Mesenchymal stem cell (in vitro differentiated cells and primary cell): ENCODE results near the gene ASB4.

Experiments used
- DNase-seq: peaks from one replicate; pipeline ENCODE4 v3.0.0-alpha.2; 2013
- H2AFZ ChIP-seq: one replicate; pipeline ENCODE4 v1.6.1; 2013; ENCODE audit warnings: low read depth, mild to moderate bottlenecking, control low read depth, inconsistent platforms, low read length, moderate library complexity
- H2AK5ac ChIP-seq: 2 replicates; pipeline ENCODE4 v1.6.1; 2013; ENCODE audit warnings: low read length, moderate library complexity, mild to moderate bottlenecking, inconsistent platforms; ENCODE audit not compliant: severe bottlenecking
- H2BK120ac ChIP-seq: one replicate; pipeline ENCODE4 v1.6.1; 2013; ENCODE audit warnings: low read depth, mild to moderate bottlenecking, inconsistent platforms, low read length, moderate library complexity
- H2BK12ac ChIP-seq, 2 experiments: one replicate each; pipeline ENCODE4 v1.6.1; 2013; ENCODE audit warnings: inconsistent platforms in 2 of 2, low read length in 2 of 2, mild to moderate bottlenecking in 2 of 2, moderate library complexity in 2 of 2, control low read depth in 1 of 2
- H2BK15ac ChIP-seq: one replicate; pipeline ENCODE4 v1.6.1; 2013; ENCODE audit warnings: mild to moderate bottlenecking, low read depth, inconsistent platforms; ENCODE audit not compliant: poor library complexity, severe bottlenecking
- H2BK5ac ChIP-seq: 2 replicates; pipeline ENCODE4 v1.6.1; 2013; ENCODE audit warnings: low read depth, mild to moderate bottlenecking, low read length, control low read depth, inconsistent platforms; ENCODE audit not compliant: poor library complexity, severe bottlenecking
- H3K14ac ChIP-seq, 2 experiments: one replicate each; pipeline ENCODE4 v1.6.1; 2013; ENCODE audit warnings: inconsistent platforms in 2 of 2, low read length in 2 of 2, control low read depth in 1 of 2, mild to moderate bottlenecking in 1 of 2, moderate library complexity in 1 of 2
- H3K18ac ChIP-seq, 2 experiments: one replicate each; pipeline ENCODE4 v1.6.1; 2013; ENCODE audit warnings: inconsistent platforms in 2 of 2, low read length in 2 of 2, control low read depth in 1 of 2, low read depth in 1 of 2, mild to moderate bottlenecking in 1 of 2
- H3K23ac ChIP-seq, 2 experiments: one replicate each; pipeline ENCODE4 v1.6.1; 2013; ENCODE audit warnings: inconsistent platforms in 2 of 2, low read length in 2 of 2, mild to moderate bottlenecking in 2 of 2, moderate library complexity in 2 of 2, control low read depth in 1 of 2
- H3K27ac ChIP-seq: 2 replicates; pipeline ENCODE4 v1.5.1; 2013; ENCODE audit warnings: mild to moderate bottlenecking, moderate library complexity, low read length, control low read depth, inconsistent platforms; ENCODE audit not compliant: poor library complexity, severe bottlenecking
- H3K27me3 ChIP-seq, 2 experiments: 2 replicates each; pipeline versions ENCODE4 v1.6.1 to v1.7.0; 2013; ENCODE audit warnings: low read length in 2 of 2, mild to moderate bottlenecking in 2 of 2, moderate library complexity in 2 of 2, control low read depth in 1 of 2, inconsistent platforms in 1 of 2; ENCODE audit not compliant: control insufficient read depth in 1 of 2, insufficient read depth in 1 of 2
- H3K36me3 ChIP-seq, 2 experiments: 2 replicates each; pipeline versions ENCODE4 v1.6.1 to v1.7.0; 2013; ENCODE audit warnings: low read length in 2 of 2, control low read depth in 1 of 2, inconsistent platforms in 1 of 2, low read depth in 1 of 2, mild to moderate bottlenecking in 1 of 2; ENCODE audit not compliant: insufficient read depth in 2 of 2, control insufficient read depth in 1 of 2
- H3K4ac ChIP-seq, 2 experiments: one replicate each; pipeline ENCODE4 v1.6.1; 2013; ENCODE audit warnings: inconsistent platforms in 2 of 2, low read length in 2 of 2, mild to moderate bottlenecking in 2 of 2, moderate library complexity in 2 of 2, control low read depth in 1 of 2, low read depth in 1 of 2
- H3K4me1 ChIP-seq: 2 replicates; pipeline ENCODE4 v1.6.1; 2013; ENCODE audit warnings: low read depth, low read length, control low read depth; ENCODE audit not compliant: control insufficient read depth, insufficient read depth
- H3K4me2 ChIP-seq: 2 replicates; pipeline ENCODE4 v1.6.1; 2013; ENCODE audit warnings: low read length, mild to moderate bottlenecking, inconsistent platforms; ENCODE audit not compliant: poor library complexity, severe bottlenecking
- H3K4me3 ChIP-seq, 2 experiments: 2 replicates each; pipeline versions ENCODE4 v1.5.1 to v1.7.0; 2013; ENCODE audit warnings: low read length in 2 of 2, mild to moderate bottlenecking in 2 of 2, control low read depth in 1 of 2, low read depth in 1 of 2; ENCODE audit not compliant: insufficient read depth in 1 of 2
- H3K79me1 ChIP-seq: replicated peaks from 2 replicates; pipeline ENCODE4 v1.6.1; 2013; ENCODE audit warnings: mild to moderate bottlenecking, control low read depth, low read length, inconsistent platforms; ENCODE audit not compliant: poor library complexity, severe bottlenecking
- H3K9ac ChIP-seq: 2 replicates; pipeline ENCODE4 v1.7.0; 2013; ENCODE audit warnings: mild to moderate bottlenecking, low read length, moderate library complexity
- H3K9me3 ChIP-seq: 2 replicates; pipeline ENCODE4 v1.7.0; 2013; ENCODE audit warnings: mild to moderate bottlenecking, low read length; ENCODE audit not compliant: control insufficient read depth
- H4K8ac ChIP-seq: one replicate; pipeline ENCODE4 v1.6.1; 2013; ENCODE audit warnings: inconsistent platforms, mild to moderate bottlenecking, low read length, moderate library complexity
- H4K91ac ChIP-seq: one replicate; pipeline ENCODE4 v1.6.1; 2013; ENCODE audit warnings: mild to moderate bottlenecking, low read length, inconsistent platforms
- WGBS: methylation state at CpG from one replicate; pipeline ENCODE4 v1.1.7; 2013; ENCODE audit warnings: mixed read lengths; 5-methylcytosine and 5-hydroxymethylcytosine counted together

Gene ASB4

GRCh38 chr7:95589766-95590165 is 104.0 kb downstream of the ASB4 start:
- Histone ChIP-seq H3K4me2 (no peak overlapping the region), H3K79me1 (no peaks in the 10 kb centered on the region), H3K4me3 (no peak overlapping the region), H3K9me3 (no peaks in the 10 kb centered on the region), H3K27me3 (no peaks in the 10 kb centered on the region), H2BK15ac (no peak overlapping the region), H3K18ac (no peak overlapping the region), H2BK5ac (no peak overlapping the region), H3K4me1 (no peaks in the 10 kb centered on the region), H4K91ac (no peak overlapping the region), H2AK5ac (no peak overlapping the region), H3K27ac (no peak overlapping the region), H4K8ac (no peak overlapping the region), H2BK120ac (no peak overlapping the region), H3K36me3 (peaks cover 2 to 3% of the 10 kb centered on the region in 2 experiments), H2BK12ac (no peak overlapping the region), H3K23ac (no peak overlapping the region), H2AFZ (no peak overlapping the region), H3K9ac (no peak overlapping the region), H3K14ac (no peak overlapping the region), H3K4ac (no peak overlapping the region)
- no CpG with 5 or more reads among the region's 1 CpG for WGBS
- DNase-seq = no peak
